PC-3 (cell line): ENCODE measurements around the gene NRARP.

Experiments used
- EZH2 ChIP-seq: fragments of 300-600 bp; sonication (generic); IDR thresholded peaks from one replicate; pipeline ENCODE4 v1.6.1; 2017; ENCODE audit warnings: antibody characterized with exemption, mild to moderate bottlenecking, low read length; ENCODE audit not compliant: unreplicated experiment
- TF ChIP-seq, protein P1 (sequence below): fragments of 300-600 bp; sonication (generic); conservative IDR thresholded peaks from 2 replicates; pipeline ENCODE4 v1.5.1; 2017; ENCODE audit warnings: antibody characterized with exemption, low read depth, mild to moderate bottlenecking, low read length

DNA sequence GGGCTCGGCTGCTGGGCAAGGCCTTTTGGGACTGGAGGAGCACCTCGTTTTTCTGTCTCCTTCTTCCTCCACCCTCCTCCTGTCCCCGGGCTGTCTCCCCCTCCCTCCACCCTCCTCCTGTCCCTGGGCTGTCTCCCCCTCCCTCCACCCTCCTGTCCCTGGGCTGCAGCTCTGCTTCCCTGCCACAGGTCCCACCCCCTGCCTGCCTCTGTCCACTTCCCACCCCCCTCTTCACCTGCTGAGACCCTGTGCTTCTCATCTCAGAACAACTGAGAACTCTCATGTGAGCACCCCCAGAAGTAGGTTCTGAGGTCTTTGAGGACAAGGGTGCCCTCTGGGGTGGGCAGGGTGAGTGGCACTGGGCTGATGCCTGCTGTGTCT lies 30.4 kb downstream of the NRARP start:
- TF ChIP-seq, protein P1, sequence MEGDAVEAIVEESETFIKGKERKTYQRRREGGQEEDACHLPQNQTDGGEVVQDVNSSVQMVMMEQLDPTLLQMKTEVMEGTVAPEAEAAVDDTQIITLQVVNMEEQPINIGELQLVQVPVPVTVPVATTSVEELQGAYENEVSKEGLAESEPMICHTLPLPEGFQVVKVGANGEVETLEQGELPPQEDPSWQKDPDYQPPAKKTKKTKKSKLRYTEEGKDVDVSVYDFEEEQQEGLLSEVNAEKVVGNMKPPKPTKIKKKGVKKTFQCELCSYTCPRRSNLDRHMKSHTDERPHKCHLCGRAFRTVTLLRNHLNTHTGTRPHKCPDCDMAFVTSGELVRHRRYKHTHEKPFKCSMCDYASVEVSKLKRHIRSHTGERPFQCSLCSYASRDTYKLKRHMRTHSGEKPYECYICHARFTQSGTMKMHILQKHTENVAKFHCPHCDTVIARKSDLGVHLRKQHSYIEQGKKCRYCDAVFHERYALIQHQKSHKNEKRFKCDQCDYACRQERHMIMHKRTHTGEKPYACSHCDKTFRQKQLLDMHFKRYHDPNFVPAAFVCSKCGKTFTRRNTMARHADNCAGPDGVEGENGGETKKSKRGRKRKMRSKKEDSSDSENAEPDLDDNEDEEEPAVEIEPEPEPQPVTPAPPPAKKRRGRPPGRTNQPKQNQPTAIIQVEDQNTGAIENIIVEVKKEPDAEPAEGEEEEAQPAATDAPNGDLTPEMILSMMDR: no peak
- no peak for TF ChIP-seq EZH2
